ENCODE measurements around the gene CCNI2.

Gene CCNI2

GRCh38 chr5:132778129-132778528 lies 30.9 kb downstream of the CCNI2 start:
- no peak for TF ChIP-seq Cebpa-rat (IDR thresholded peaks at IDR 0.05)
- Histone ChIP-seq H4K20me1 (peaks cover 0 to 19% (median 0%) of the 10 kb centered on the region in 11 experiments; a peak in 3 of 22 replicates), H3K36me3 (no peaks in the 10 kb centered on the region), H3K27me3 (peaks cover 34 to 58% (median 47%) of the 10 kb centered on the region in 11 experiments), H3K4me3 (peak overlapping the region in 4 of 10 experiments; percentile 69 to 86 (median 78); a peak in 4 of 20 replicates), H3K27ac (no peak overlapping the region), H3K9ac (no peak overlapping the region), H3K4me1 (peaks cover 12 to 36% (median 25%) of the 10 kb centered on the region in 10 experiments; a peak in 19 of 20 replicates), H3K4me2 (peak overlapping the region in 9 of 11 experiments; percentile 92 to 100 (median 99); a peak in 11 of 22 replicates), H3K9me3 (replicated peaks in 1 of 11) (no peaks in the 10 kb centered on the region)

- no peaks in the 10 kb centered on the region for H3K36me3 ChIP-seq
- no peak overlapping the region for H3K4me3 ChIP-seq
- no peak overlapping the region for H3K27ac ChIP-seq
- no peak overlapping the region for H3K4me2 ChIP-seq
- no peak for TF ChIP-seq Cebpa-rat (IDR thresholded peaks at IDR 0.05)
- H3K9ac ChIP-seq, result no peak overlapping the region
- peaks cover 34 to 58% (median 47%) of the 10 kb centered on the region in 11 experiments for H3K27me3 ChIP-seq
- no peaks in the 10 kb centered on the region for H3K9me3 ChIP-seq (replicated peaks in 1 of 11)
- H3K4me1 ChIP-seq, result peaks cover 12 to 37% (median 27%) of the 10 kb centered on the region in 10 experiments; a peak in 19 of 20 replicates
- H4K20me1 ChIP-seq, result peaks cover 0 to 14% (median 0%) of the 10 kb centered on the region in 11 experiments; a peak in 3 of 22 replicates
Measured at GRCh38 chr5:132778856-132779255, 31.6 kb downstream of the CCNI2 start.

GRCh38 chr5:132779961-132780360 lies 32.7 kb downstream of the CCNI2 start:
- Histone ChIP-seq H3K4me3 (no peak overlapping the region), H3K9ac (no peak overlapping the region)

GRCh38 chr5:132780577-132780976 lies 33.4 kb downstream of the CCNI2 start:
- H3K4me1 ChIP-seq, result peaks cover 21 to 41% (median 34%) of the 10 kb centered on the region in 10 experiments
- no peak overlapping the region for H3K9ac ChIP-seq
- H3K4me3 ChIP-seq, result no peak overlapping the region
- no peaks in the 10 kb centered on the region for H3K36me3 ChIP-seq
- no peak for TF ChIP-seq Cebpa-rat (IDR thresholded peaks at IDR 0.05)
- no peak overlapping the region for H3K4me2 ChIP-seq
- no peak overlapping the region for H3K27ac ChIP-seq
- H3K9me3 ChIP-seq (replicated peaks in 1 of 11), result no peaks in the 10 kb centered on the region
- peaks cover 30 to 44% (median 38%) of the 10 kb centered on the region in 11 experiments for H3K27me3 ChIP-seq
- H4K20me1 ChIP-seq, result 0 out of 22 replicates have a peak, but pooled peaks cover 0 to 2% (median 0%) of the 10 kb centered on the region in 11 experiments

More at GRCh38 chr5:132779961-132780360, 32.7 kb downstream of the CCNI2 start:
- H3K4me1 ChIP-seq, result peaks cover 16 to 38% (median 28%) of the 10 kb centered on the region in 10 experiments
- no peaks in the 10 kb centered on the region for H3K9me3 ChIP-seq (replicated peaks in 1 of 11)
- peaks cover 32 to 51% (median 44%) of the 10 kb centered on the region in 11 experiments for H3K27me3 ChIP-seq
- H3K36me3 ChIP-seq, result no peaks in the 10 kb centered on the region
- H4K20me1 ChIP-seq, result peaks cover 0 to 6% (median 0%) of the 10 kb centered on the region in 11 experiments; a peak in 2 of 22 replicates
- H3K27ac ChIP-seq, result no peak overlapping the region
- no peak for TF ChIP-seq Cebpa-rat (IDR thresholded peaks at IDR 0.05)
- no peak overlapping the region for H3K4me2 ChIP-seq

GRCh38 chr5:132781029-132781428 lies 33.8 kb downstream of the CCNI2 start:
- no peak overlapping the region for H3K9ac ChIP-seq

GRCh38 chr5:132782101-132782500 lies 34.9 kb downstream of the CCNI2 start:
- no peak overlapping the region for H3K4me3 ChIP-seq
- peaks cover 15 to 34% (median 29%) of the 10 kb centered on the region in 10 experiments for H3K4me1 ChIP-seq
- no peaks in the 10 kb centered on the region for H4K20me1 ChIP-seq
- no peak overlapping the region for H3K9ac ChIP-seq
- H3K27ac ChIP-seq, result no peak overlapping the region
- no peak for TF ChIP-seq Cebpa-rat (IDR thresholded peaks at IDR 0.05)
- peaks cover 22 to 30% (median 23%) of the 10 kb centered on the region in 11 experiments for H3K27me3 ChIP-seq
- H3K9me3 ChIP-seq (replicated peaks in 1 of 11), result no peaks in the 10 kb centered on the region
- no peaks in the 10 kb centered on the region for H3K36me3 ChIP-seq
- peak overlapping the region in 8 of 11 experiments; percentile 4 to 78 (median 65); a peak in 13 of 22 replicates for H3K4me2 ChIP-seq

More at GRCh38 chr5:132781029-132781428, 33.8 kb downstream of the CCNI2 start:
- no peak for TF ChIP-seq Cebpa-rat (IDR thresholded peaks at IDR 0.05)
- Histone ChIP-seq H3K9me3 (replicated peaks in 1 of 11) (no peaks in the 10 kb centered on the region), H3K27me3 (peaks cover 29 to 40% (median 33%) of the 10 kb centered on the region in 11 experiments), H4K20me1 (no peaks in the 10 kb centered on the region), H3K4me2 (no peak overlapping the region), H3K36me3 (no peaks in the 10 kb centered on the region), H3K4me1 (peaks cover 22 to 40% (median 35%) of the 10 kb centered on the region in 10 experiments), H3K27ac (no peak overlapping the region), H3K4me3 (no peak overlapping the region)

- no peak overlapping the region for H3K9ac ChIP-seq
Measured at GRCh38 chr5:132785365-132785764, 38.1 kb downstream of the CCNI2 start.

GRCh38 chr5:132785864-132786263 lies 38.6 kb downstream of the CCNI2 start:
- no peak for TF ChIP-seq Cebpa-rat (IDR thresholded peaks at IDR 0.05)
- H3K4me3 ChIP-seq, result no peak overlapping the region
- no peaks in the 10 kb centered on the region for H4K20me1 ChIP-seq
- peaks cover 13 to 33% (median 24%) of the 10 kb centered on the region in 10 experiments for H3K4me1 ChIP-seq
- no peaks in the 10 kb centered on the region for H3K36me3 ChIP-seq
- peak overlapping the region; percentile 47 to 76 (median 60); a peak in 20 of 22 replicates for H3K4me2 ChIP-seq
- no peak overlapping the region for H3K27ac ChIP-seq
- no peaks in the 10 kb centered on the region for H3K9me3 ChIP-seq (replicated peaks in 1 of 11)
- no peaks in the 10 kb centered on the region for H3K27me3 ChIP-seq
- no peak overlapping the region for H3K9ac ChIP-seq

More at GRCh38 chr5:132785365-132785764, 38.1 kb downstream of the CCNI2 start:
- H3K4me3 ChIP-seq, result no peak overlapping the region
- no peak overlapping the region for H3K27ac ChIP-seq
- TF ChIP-seq Cebpa-rat (IDR thresholded peaks at IDR 0.05), result no peak
- H3K4me1 ChIP-seq, result peaks cover 13 to 33% (median 24%) of the 10 kb centered on the region in 10 experiments
- H4K20me1 ChIP-seq, result no peaks in the 10 kb centered on the region
- peak overlapping the region; percentile 47 to 76 (median 60) for H3K4me2 ChIP-seq
- H3K27me3 ChIP-seq, result no peaks in the 10 kb centered on the region
- no peaks in the 10 kb centered on the region for H3K9me3 ChIP-seq (replicated peaks in 1 of 11)
- no peaks in the 10 kb centered on the region for H3K36me3 ChIP-seq

GRCh38 chr5:132787076-132787475 lies 39.9 kb downstream of the CCNI2 start:
- TF ChIP-seq Cebpa-rat (IDR thresholded peaks at IDR 0.05), result no peak
- Histone ChIP-seq H3K36me3 (no peaks in the 10 kb centered on the region), H3K4me1 (peaks cover 13 to 26% (median 20%) of the 10 kb centered on the region in 10 experiments), H3K9me3 (replicated peaks in 1 of 11) (no peaks in the 10 kb centered on the region), H3K27ac (no peak overlapping the region), H3K27me3 (no peaks in the 10 kb centered on the region), H4K20me1 (no peaks in the 10 kb centered on the region), H3K4me2 (no peak overlapping the region), H3K4me3 (no peak overlapping the region), H3K9ac (no peak overlapping the region)

GRCh38 chr5:132788508-132788907 lies 41.3 kb downstream of the CCNI2 start:
- H3K27ac ChIP-seq, result no peak overlapping the region
- no peak overlapping the region for H3K4me3 ChIP-seq
- peaks cover 8 to 15% (median 12%) of the 10 kb centered on the region in 10 experiments for H3K4me1 ChIP-seq
- no peaks in the 10 kb centered on the region for H3K9me3 ChIP-seq (replicated peaks in 1 of 11)
- H3K36me3 ChIP-seq, result no peaks in the 10 kb centered on the region
- TF ChIP-seq Cebpa-rat (IDR thresholded peaks at IDR 0.05), result no peak
- H3K4me2 ChIP-seq, result no peak overlapping the region
- no peaks in the 10 kb centered on the region for H4K20me1 ChIP-seq
- no peak overlapping the region for H3K9ac ChIP-seq
- no peaks in the 10 kb centered on the region for H3K27me3 ChIP-seq
